SK-MEL-5 (cell line): ENCODE results near the gene GLRX2. TPM values are rescaled to one million over a fixed set of nuclear protein-coding genes. Genes with fewer than 3 reads are reported as not detected.

Source experiments
- small RNA-seq, 2 experiments: library from RNA; depleted of rRNA; stranded (forward); fragments of <200 nt; gene quantifications; one replicate each; pipeline ENCODE3, GENCODE V24; 2014
- total RNA-seq: library from RNA; depleted of rRNA; stranded (reverse); fragments of >200 nt; shearing (Covaris generic); gene quantifications from 2 replicates; pipeline ENCODE4 v1.2.3, GENCODE V29; 2014; rRNA removed

Gene GLRX2
- total RNA-seq, 1 experiment from 2014 or later, result 36.3 TPM

Small RNAs within 50 kb of the gene (small RNA-seq; reads per million reads assigned to genes)
- gene MIR1278, result 0 reads per million in 2 experiments
- gene SCARNA18B, result 0 to 0.02 reads per million in 2 experiments

Other genes with a start within 250 kb of the GLRX2 start
- gene UCHL5, start 46.1 kb downstream of the GLRX2 start, total RNA-seq, result 39.6 and 41.4 TPM in 2 replicates
- 106 and 115 TPM in 2 replicates for gene RO60, start 45.8 kb downstream of the GLRX2 start, total RNA-seq
- 11.3 and 13.4 TPM in 2 replicates for gene CDC73, start 16.6 kb upstream of the GLRX2 start, total RNA-seq
- 0.40 TPM in 2 replicates for gene B3GALT2, start 81.2 kb upstream of the GLRX2 start, total RNA-seq